Thoracic aorta (tissue), 2 donors: ENCODE measurements around the gene CHPF2. TPM values are rescaled to one million over a fixed set of nuclear protein-coding genes. Genes with fewer than 3 reads are reported as not detected.
A peak's percentile ranks its signal among the peaks of the same experiment; 100 is the strongest.

Source experiments
- ATAC-seq: fragments of 150-250 bp; one replicate; pipeline ENCODE4 v1.8.0; 2017; ENCODE audit warnings: low read depth; ENCODE audit not compliant: insufficient number of reproducible peaks, low FRiP score
- DNase-seq: peaks from one replicate; pipeline ENCODE4 v3.0.0-alpha.2; 2020; ENCODE audit warnings: low spot score
- H3K27ac ChIP-seq, 2 donors: fragments of 200-600 bp; sonication (generic); 1 replicate in 1 of 2; 2 replicates in 1 of 2; pipeline ENCODE4 v1.5.1; 2016; ENCODE audit warnings: mild to moderate bottlenecking in 2 of 2, moderate library complexity in 2 of 2
- H3K27me3 ChIP-seq: fragments of 200-600 bp; sonication (generic); replicated peaks from 2 replicates; pipeline ENCODE4 v1.6.0; 2016; ENCODE audit warnings: mild to moderate bottlenecking; ENCODE audit not compliant: insufficient read depth
- H3K36me3 ChIP-seq: fragments of 200-600 bp; sonication (generic); one replicate; pipeline ENCODE4 v1.5.1; 2016
- H3K4me1 ChIP-seq, 2 donors: fragments of 200-600 bp; sonication (generic); 1 replicate in 1 of 2; 2 replicates in 1 of 2; pipeline versions ENCODE4 v1.5.1 to v1.6.0; 2016; ENCODE audit warnings: low read depth in 2 of 2, mild to moderate bottlenecking in 1 of 2; ENCODE audit not compliant: control insufficient read depth in 1 of 2
- H3K4me3 ChIP-seq: fragments of 200-600 bp; sonication (generic); 2 replicates; pipeline ENCODE4 v1.5.1; 2016; ENCODE audit warnings: mild to moderate bottlenecking
- H3K9me3 ChIP-seq: fragments of 200-600 bp; sonication (generic); 2 replicates; pipeline ENCODE4 v1.5.1; 2016
- total RNA-seq, 2 donors: library from RNA; depleted of rRNA; stranded (reverse); fragments of >200 nt; gene quantifications; one replicate each; pipeline versions ENCODE4 v1.1.0 to v1.2.3, GENCODE V29; 2016
- TF ChIP-seq, protein P1 (sequence below): fragments of 200-600 bp; sonication (generic); IDR thresholded peaks from one replicate; pipeline ENCODE4 v1.5.1; 2019; ENCODE audit warnings: antibody characterized with exemption

Gene CHPF2
- total RNA-seq, 2 donors from 2014 or later = 78.9 to 85.3 TPM

DNA sequence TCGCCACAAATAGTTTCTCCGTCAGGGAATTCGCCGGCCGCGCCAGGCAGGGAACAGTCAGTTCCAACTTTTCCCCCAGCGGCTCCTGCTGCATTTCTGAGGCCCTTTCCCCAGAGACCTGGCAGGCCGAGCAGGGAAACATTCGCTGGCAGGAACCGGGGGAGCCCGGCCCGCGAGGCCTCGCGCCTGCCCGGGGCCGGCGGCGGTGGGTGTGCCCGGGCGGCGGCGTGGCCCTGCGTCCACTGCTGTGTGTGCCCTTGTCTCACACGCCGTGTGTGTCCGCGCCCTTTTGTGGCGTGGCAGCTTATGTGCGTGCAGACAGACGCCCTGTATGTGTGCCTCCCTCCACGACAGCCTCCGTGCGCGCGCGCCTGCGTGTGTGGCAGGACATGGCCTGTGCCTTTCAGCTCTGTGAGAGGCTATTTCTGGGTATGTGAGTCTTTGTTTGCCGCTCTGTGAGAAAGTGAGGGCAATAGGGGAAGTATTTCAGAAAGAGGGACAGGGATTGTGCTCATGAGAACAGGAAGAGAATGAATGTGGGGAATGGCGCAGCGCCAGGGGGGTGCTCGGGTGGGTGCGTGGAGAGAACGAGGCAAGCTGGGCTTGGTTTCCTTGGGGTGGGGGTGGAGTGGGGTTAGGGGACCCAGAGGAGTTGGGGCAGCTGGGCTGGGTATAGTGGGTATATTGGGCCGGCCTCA, 16.9 kb downstream of the CHPF2 start:
- H3K36me3 ChIP-seq = no peaks in the 10 kb centered on the region
- ATAC-seq = peak; percentile 17

DNA sequence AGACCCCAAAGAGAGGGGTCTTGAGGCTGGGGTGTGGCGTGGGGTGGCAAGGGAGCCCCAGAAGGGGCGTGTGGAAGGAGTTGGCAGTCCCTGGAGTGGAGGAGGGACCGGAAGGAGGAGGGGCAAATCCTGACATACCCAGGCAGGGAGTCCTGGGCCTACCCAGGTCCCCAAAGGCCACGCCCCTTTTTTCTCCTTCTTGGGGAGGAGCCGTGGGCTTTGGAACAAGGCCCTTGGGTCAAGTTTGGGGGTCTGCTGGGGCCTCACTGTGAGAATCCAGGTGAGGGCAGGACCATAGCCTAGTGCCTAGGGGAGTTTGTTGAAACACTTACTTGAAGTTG, 17.4 kb downstream of the CHPF2 start:
- Histone ChIP-seq H3K9me3 (no peaks in the 10 kb centered on the region), H3K36me3 (no peaks in the 10 kb centered on the region), H3K4me3 (peak overlapping the region; percentile 89), H3K27ac (peak overlapping the region; percentile 96 to 99), H3K4me1 (peaks cover 39 to 79% of the 10 kb centered on the region in 2 donors), H3K27me3 (no peaks in the 10 kb centered on the region)
- DNase-seq = no peak
- TF ChIP-seq, protein P1, sequence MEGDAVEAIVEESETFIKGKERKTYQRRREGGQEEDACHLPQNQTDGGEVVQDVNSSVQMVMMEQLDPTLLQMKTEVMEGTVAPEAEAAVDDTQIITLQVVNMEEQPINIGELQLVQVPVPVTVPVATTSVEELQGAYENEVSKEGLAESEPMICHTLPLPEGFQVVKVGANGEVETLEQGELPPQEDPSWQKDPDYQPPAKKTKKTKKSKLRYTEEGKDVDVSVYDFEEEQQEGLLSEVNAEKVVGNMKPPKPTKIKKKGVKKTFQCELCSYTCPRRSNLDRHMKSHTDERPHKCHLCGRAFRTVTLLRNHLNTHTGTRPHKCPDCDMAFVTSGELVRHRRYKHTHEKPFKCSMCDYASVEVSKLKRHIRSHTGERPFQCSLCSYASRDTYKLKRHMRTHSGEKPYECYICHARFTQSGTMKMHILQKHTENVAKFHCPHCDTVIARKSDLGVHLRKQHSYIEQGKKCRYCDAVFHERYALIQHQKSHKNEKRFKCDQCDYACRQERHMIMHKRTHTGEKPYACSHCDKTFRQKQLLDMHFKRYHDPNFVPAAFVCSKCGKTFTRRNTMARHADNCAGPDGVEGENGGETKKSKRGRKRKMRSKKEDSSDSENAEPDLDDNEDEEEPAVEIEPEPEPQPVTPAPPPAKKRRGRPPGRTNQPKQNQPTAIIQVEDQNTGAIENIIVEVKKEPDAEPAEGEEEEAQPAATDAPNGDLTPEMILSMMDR = no peak
- peak; percentile 33 for ATAC-seq

More for the DNA sequence above, 16.9 kb downstream of the CHPF2 start:
- Histone ChIP-seq H3K27ac (peak overlapping the region; percentile 96 to 99), H3K27me3 (no peaks in the 10 kb centered on the region), H3K4me3 (peak overlapping the region; percentile 89), H3K4me1 (peaks cover 41 to 79% of the 10 kb centered on the region in 2 donors), H3K9me3 (no peaks in the 10 kb centered on the region)
- TF ChIP-seq, protein P1 = no peak
- DNase-seq = no peak

DNA sequence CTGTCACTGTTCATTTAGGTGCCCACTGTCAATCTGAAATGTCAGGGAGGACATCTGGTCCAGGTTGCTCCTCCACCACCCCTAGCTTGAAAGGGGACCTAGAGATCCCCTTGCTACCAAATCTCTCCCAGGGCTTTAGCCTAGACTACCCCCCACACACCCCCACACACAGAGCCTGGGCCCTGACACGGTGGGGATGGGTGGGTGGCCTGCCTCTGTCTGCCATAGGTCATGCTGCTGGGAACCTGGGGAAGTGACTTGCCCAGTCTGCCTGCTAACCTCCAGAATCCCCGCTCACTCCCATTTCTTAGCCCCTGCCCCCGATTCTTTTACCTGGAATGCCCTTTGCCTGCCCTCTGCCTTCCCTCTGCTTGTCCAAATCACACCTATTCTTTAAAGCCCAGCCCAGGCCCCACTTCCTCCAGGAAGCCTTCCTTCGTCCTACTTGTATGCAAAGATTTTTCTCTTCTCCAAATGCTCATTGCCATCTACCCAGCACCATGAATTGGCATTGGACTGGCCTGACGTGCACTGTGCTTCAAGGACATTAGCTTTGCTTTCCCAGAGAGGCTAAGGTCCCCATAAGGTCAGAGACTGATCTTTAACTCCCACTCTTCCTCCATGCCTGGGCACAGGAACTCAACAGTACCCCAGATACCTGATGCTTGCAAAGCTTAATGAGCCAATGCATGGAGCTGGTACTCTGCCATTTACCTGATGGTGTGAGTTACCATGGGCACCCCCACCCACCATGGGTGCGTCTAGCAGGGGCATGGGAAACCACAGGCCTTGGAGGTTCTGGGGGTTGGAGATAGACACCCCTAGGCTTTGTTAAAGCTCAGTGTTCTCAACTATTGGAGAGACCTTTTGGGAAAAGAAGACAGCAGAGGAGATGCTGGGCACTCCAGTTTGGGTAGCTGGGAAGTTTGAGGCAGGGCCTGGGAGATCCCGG, 18.2 kb downstream of the CHPF2 start:
- peak overlapping the region; percentile 96 to 99 for H3K27ac ChIP-seq
- peaks cover 31 to 72% of the 10 kb centered on the region in 2 donors for H3K4me1 ChIP-seq

DNA sequence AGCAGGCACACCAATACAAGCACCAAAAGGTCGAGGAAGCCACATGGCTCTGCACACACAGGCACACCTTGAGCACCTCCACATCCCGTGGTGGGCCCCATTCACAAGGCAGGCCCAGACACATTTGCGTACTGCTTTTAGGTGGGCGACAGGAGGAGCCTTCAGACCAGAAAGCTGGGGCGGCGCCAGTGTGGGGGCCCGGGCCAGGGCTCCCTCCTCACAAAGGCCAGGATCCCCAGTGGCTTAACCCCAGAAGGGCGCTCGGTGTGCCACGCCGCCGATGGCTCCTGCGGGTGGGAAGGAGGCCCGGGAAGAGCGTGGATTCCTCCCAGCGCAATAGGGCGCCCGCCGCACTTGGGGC, 19.0 kb downstream of the CHPF2 start:
- TF ChIP-seq, protein P1 = no peak
- Histone ChIP-seq H3K27me3 (no peaks in the 10 kb centered on the region), H3K9me3 (no peaks in the 10 kb centered on the region), H3K36me3 (no peaks in the 10 kb centered on the region), H3K27ac (peak overlapping the region; percentile 96 to 99), H3K4me3 (peak overlapping the region; percentile 89), H3K4me1 (peaks cover 25 to 63% of the 10 kb centered on the region in 2 donors)
- DNase-seq (no peak), ATAC-seq (no peak)

More for the DNA sequence above, 18.2 kb downstream of the CHPF2 start:
- Histone ChIP-seq H3K9me3 (no peaks in the 10 kb centered on the region), H3K4me3 (peak overlapping the region; percentile 89), H3K27me3 (no peaks in the 10 kb centered on the region), H3K36me3 (no peaks in the 10 kb centered on the region)
- TF ChIP-seq, protein P1 = no peak
- DNase-seq = no peak
- no peak for ATAC-seq
